HG02840 (cell line): Measurements from ENCODE around the gene UNC5A.

Experiments used
- ATAC-seq: cut with Tn5 transposase; IDR thresholded peaks from one replicate; pipeline ENCODE4 v1.9.1; 2021; ENCODE audit warnings: mild to moderate bottlenecking, moderate library complexity, moderate number of reproducible peaks; ENCODE audit not compliant: unreplicated experiment, low FRiP score

UNC5A gene

DNA sequence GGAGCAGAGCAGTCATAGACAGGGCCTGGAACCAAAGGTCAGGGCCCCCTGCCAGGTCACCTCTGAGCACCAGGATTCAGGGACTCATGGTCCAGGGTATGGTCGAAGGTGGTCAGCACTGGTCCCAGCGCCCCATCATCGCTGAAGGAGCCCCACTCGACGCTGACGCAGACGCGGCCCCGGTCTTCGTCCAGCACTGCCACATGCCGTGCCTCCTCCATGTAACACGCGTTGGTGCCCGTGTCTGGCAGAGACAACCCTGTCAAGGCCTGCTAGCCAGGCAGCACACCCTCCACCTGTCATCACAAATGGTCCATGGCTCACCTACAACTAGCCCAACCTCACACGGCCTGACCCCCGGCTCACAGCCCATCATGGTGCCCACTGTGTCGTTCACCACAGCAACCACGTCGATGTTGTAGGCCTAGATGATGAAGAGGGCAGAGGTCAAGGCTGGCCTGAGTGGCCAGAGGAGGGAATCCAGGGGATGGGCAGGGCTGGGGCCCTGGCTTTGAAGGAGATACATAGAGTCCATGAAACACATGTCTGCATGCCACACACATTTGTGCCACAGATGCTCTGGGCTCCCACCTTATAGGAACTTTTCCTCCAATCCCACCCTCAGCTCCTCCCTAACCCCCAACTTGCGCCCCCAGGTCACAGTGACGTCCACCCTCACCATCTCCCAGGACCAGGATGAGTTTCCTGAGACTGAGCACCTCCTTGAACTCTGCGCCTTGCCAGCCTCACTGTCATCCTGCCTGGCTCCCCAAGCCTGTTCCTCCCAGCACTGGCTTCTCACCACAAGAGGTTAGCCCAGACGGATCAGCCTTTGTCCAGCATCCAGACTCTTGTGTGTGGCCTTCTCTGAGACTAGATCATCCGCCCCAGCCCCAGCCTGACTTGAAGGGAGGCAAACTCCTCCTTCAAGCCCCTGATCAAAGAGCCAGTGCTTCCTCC is 79.2 kb downstream of the UNC5A start:
- no peak for ATAC-seq

DNA sequence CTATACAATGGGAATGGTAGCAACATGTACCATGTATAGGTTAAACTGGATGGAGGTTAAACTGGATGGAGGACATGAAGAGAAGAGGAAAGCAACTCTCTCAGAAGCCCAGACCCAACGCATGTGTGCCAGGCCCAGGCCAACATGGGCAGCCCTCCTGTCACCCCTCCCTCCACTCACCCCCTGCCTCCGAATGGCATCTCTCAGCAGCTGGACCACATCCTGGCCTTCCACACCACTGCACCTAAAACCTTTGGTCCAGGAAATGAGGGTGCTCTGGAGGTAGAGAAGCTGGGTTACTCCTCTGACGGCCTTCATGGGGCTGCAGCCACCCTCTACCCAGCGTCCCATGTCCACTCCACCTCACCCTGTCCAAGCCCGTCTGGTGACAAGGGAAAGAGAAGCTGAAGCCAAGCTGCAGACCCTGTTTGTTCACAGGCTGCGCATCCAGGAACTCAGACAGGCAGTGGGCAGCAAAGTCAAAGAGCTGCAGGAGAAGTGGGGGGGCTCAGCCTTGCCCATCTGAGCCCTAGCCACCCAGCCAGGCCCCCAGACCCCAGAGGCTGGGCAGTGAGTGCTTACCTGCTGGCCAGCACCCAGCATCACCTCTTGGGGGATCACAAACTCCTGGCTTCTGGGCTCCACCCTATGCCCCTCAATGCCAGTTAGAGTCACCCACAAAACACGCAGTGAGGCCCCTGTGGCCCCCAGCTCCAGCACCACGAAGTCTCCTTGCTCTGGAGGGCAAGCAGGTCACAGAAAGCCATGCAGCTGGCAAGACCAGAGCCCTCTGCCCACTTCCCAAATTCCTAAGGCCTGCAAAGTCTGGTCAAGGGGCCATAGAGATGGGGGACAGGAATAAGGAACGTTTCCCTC is 80.3 kb downstream of the UNC5A start:
- ATAC-seq = no peak

DNA sequence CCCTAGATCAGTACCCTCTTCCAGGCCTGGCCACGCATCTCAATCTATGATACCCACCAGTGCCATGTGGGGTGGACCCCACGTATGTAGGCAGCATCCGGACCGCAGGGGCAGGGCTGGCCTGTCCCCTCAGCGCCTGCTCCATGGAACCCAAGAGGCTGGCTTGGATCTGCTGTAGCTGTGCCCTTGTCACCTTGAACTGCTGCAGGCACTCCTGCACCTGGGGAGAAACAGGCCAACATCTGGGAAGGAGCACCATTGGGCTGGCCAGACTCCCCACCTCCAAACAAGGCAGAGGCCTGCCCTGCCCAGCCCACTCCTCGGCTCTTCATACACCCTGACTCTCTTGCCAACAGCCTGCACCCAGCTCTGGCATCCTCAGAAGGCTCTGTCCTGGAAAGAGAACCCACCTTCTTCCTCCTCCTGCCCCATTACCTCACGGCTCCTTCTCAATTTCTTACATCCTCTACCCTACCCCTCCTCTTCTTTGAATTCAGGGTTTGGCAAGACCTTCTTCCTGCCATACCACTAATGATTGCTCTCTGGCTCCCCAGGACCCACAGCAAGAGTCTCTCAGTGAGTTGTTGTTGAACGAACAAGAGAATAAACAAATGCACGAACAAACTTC is 81.1 kb downstream of the UNC5A start:
- ATAC-seq = no peak

DNA sequence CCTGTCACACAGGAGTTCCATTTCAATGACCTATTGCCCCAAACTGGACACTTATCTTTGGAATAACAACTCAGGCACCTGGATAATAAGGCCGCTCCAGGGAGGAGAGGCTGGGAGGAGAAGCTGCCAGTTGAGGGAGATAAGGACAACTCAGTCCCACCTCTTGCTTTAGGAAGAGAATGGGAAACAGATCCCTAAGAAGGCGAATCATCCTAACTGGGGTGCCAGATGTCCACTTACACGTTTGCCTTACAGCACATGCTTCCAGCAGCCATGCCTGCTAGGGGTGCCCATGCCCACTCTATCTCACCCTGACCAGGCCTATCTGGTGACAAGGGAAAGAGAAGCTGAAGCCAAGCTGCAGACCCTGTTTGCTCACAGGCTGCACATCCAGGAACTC is 82.3 kb downstream of the UNC5A start:
- no peak for ATAC-seq

DNA sequence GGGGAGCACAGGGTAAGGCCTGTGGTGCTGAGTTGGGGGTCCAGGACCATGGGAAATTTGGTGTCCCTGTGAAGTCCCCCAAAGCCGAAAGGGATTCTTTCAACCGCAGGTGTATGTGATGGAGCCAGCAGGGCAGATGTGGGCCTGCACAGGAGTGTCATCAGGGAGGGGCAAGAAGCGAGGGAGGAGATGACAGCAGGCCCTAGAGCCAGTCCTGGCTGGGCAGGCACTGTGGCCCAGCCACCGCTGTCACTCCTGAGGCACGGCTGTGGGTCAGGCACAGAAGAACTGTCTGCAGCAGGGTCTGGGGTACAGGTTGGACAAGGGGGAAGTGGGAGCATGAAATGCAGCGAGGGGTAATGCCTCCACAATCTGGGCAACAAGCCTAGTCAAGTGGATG is 83.9 kb downstream of the UNC5A start:
- ATAC-seq = no peak

DNA sequence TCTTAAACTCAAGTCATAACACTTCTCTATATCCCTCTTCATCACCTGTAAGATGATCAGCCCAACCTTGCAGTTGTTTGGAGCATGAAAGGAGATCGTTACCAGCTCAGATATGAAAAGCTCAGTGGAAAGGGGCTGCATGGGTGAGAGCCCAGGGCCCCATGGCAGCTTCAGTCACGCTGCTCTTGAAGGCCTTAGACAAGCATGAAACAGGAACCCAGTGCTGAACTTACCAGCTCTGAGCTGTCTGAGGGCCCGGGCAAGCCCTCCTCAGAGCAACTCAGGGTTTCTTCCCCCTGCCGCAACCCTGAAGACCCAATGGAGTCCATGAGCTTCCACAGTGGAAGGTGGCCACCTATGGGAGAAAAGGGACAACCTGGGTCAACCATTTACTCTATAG is 85.5 kb downstream of the UNC5A start:
- no peak for ATAC-seq

DNA sequence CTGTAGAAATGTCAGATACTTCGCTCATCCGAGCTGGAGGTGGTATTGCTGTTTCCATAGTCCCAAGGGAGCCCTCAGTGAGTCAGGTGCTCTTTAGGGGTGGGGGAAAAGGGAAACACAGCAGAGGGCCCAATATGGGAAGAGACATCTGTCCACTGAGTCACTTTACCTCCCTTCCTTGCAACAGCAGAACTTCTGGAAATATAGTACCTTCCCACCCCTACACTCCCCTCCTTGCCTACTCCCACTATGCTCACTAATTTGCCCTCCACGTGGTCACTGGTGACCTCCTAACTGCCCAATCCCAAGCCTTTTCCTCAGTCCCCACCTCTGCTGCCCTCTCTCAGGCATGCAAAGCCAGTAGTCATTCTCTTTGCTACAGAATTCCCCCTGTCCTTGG is 86.9 kb downstream of the UNC5A start:
- ATAC-seq = no peak

DNA sequence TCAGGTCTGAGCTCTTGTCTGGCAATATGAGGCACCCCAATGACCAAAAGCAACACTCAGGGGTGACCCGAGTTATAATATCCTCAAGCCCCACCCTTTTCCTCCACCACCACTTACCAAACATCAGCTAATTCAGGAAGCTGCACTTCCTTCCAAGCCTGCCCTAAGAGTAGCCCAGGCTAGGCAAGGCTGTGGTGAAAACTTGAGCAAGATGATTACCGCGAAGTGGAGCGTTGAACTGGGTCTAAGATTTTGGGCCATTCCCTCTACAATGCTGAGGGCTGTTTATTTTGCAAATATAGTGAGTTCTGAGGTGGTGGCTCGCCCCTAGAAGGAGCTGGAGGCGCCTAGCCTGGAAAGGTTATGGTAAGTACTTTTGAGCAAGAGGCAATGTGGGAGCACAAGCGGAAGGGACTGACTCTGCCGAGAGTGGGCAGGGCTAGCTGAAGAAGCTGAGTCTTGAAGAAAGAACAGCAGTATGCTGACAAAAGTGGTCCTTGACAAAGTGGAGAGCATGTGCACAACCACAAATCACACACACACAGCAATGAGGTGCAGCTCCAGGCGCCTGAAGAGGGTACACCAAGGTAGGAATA is 89.0 kb downstream of the UNC5A start, which contains the start of gene HK3:
Gene HK3, minus strand, starts transcription at position 51 of the 596 bp plus-strand sequence. CDS start 3,187 bp downstream, outside the sequence.
- no peak for ATAC-seq

DNA sequence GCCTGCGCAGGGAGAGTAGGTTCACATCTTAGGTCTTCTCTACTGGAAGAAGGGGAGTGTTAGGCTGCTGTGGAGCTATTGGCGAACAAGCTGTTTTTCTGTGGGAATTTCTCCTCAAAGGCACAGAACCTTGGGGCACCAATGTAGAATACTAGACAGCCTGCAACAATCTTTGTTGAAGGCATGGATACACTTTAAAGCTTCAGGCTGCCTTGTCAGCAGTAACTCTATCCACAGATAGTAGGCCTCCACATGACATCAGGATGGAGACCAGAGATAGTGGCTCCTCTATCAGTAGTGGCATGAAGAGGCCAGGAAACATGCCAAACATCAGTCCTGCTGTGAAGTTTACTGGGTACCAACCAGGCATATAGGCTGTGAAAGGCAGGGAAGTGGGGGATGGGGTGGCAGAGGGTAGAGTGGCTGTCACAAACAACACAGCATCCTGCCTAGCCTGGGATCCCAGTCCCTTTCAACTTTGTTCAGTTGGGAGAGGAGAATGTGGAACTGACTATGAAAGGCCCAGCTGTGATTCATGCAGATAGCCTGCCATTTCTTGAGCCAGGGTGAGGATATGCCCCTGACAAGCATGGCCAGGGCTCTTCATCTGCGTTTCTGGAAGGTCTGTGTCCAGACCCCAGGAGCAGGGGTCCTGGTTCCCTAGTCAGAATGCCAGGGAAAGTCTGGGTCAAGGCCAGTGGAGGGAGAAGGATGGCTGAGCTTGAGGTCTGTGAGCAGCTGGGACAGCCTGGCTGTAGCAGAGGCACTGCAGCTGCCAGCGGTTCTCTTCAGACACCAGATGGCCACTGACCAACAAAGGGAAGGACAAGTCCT is 89.8 kb downstream of the UNC5A start:
- ATAC-seq = no peak

DNA sequence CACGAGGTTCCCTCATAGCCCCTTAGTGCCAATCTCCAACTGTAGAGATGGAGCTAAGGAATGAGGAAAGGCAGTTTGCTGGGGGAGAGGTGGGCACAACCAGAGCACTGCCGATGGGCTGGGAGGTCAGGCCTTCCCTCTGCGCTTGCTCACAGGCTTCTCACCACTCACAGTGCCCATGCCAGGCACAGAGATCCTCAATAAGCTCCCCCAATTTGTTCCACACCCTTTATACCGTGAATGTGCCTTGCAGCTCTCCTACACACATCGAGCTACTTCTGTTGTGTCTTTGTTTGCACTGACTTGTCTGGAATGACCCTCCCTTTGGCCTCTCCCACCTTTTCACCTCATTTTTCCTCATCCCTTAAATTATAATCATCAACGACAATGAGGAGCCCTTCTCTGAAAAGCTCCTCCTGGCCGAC is 90.4 kb downstream of the UNC5A start:
- ATAC-seq = no peak

DNA sequence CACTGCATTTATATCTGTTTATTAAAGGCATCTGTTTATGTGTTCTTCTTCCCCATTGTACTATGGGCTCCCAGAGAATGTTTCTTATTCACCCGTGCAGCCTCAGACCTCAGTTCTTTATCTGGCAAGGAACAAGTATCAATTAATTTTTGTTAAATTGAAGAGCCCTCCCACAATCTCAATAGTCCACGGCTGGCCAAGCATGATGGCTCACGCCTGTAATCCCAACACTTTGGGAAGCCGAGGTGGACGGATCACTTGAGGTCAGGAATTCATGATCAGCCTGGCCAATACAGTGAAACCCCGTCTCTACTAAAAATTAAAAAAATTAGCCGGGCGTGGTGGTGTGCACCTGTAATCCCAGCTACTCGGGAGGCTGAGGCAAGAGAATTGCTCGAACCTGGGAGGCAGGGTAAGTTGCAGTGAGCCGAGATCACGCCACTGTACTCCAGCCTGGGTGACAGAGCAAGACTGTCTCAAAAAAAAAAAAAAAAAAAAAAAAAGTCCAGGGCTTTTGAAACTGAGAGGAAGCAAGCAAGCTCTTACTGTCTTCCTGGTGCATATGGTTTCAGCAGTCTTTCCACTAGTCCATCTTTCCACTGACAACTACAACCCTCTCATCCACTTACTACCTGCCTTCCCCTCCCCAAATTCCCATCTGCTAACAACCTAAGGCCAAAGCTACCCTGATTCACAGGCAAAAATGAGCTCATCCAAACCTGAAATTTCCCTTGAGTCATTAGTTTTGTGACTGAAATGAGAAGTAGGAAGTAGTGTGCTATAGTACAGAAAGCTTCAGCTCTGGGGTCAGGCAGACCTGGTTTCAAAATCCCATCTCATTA is 91.1 kb downstream of the UNC5A start:
- ATAC-seq = no peak

DNA sequence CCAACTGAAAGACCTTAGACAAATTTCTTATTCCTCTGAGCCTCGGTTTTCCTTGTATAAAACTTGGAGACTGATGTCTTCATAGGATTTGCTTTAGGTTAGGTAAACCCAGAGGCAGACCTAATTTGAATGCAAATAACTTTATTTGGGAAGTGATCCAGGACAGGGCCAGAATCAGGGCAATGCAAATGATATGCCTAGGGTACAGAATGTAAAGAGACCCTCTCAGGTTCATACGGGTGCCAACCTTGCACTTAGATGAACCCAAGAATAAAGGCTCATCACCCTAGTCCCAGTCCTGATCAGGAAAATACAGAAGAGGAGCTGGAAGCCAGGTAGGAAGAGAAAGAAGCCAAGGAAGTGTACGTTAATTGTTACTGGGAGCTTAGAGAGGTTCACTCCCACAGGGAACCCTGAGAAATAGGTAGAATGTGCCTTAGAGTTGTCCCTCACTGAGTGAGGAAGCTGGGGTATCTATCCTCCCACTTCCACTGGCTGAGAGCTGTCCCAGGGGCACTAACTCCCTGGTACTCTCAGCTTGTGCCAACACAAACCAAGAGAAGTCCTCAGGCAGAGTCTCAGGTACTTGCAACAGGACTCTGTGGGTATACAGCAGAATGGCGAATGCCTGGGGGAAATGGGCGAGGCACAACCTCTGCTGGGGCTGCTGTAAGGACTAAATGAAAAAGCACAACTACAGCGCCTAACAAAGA is 91.9 kb downstream of the UNC5A start:
- no peak for ATAC-seq

DNA sequence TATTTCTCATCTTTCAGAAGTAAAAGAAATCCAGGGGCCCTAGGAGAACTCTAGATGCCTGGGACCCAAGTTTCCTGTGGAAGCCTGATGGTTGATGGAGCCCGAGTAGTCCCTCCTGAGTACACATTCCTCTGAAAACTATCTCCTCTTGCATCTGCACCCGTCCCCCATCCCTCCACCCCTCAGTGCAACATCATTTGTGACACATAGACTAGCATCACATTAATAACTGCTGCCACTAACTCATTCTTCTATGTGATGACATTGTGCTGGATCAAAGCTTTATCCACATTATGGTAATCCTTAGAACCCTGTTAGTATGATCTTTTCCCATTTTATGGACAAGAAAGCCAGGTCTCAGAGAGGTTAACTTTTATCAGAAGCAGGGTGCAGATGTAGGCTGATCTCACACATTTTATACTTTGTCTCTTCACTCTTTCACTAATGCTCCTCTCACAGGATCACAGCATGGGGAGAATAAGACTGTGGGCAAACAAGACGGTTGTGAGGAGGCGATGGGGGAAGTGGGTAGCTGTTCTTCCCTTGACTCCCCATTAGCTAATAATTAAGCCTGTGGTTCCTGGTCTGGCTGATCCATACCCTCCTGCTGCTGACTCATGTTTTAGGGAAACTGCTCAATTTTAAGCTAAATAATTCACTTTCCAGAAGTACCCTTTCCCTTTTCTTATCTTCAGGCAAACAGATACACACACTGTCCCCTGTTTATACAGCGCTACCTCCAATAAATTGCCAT is 92.7 kb downstream of the UNC5A start:
- no peak for ATAC-seq

DNA sequence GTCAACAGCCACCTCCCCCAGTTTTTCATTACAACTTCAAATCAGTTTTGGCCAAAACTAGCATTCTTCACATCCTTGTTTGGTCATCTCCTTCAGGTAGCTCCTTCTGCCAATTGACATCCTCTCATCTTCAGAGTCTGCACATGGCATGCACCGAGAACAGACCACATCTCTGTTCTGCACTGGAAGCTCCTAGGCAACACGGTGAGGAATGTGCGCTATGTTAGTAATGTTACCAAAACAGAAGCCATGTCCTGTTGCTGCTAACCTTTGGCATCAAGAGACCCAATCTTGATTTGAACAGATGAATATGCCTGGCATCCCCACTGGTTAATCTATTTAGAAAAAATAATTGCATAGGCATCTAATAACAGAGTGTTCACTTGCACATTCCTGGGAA is 93.9 kb downstream of the UNC5A start:
- no peak for ATAC-seq

DNA sequence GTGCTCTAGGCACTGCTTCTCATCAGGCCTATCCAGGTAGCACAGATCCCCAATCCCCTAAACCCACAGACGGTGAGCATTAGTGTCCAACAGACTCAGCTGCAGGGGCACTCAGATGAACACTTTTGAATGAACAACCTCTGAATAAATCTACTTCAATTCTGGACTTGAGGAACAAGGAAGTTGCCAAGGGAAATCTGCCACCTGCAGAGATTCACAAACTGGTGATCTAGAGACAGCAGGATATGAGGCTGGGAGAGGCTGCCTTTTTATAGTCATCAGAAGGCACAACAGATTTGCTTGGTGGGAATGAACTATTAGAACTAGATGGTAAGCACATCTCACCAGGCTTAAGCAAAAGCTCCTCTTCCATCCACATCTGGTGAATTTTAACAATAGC is 95.8 kb downstream of the UNC5A start:
- ATAC-seq = no peak

DNA sequence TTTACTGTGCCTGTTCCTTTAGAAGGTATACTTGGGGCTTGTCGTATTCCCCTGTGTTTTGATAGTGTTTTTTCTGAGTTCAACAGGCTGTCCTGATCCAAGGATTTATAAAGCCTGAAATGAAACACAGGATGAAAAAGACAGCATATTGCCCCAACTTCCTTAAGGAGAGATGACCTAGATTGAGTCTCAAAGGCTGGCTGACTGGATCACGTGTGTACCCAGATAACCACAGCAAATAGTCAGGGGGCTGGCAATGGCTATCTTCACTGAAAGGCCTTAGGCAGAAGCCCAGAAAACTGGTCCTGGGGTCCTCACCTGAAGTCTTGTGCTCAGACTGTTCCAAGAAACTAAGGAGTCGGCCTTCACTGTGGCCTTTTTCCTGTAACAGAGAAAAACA is 96.4 kb downstream of the UNC5A start:
- ATAC-seq = no peak

DNA sequence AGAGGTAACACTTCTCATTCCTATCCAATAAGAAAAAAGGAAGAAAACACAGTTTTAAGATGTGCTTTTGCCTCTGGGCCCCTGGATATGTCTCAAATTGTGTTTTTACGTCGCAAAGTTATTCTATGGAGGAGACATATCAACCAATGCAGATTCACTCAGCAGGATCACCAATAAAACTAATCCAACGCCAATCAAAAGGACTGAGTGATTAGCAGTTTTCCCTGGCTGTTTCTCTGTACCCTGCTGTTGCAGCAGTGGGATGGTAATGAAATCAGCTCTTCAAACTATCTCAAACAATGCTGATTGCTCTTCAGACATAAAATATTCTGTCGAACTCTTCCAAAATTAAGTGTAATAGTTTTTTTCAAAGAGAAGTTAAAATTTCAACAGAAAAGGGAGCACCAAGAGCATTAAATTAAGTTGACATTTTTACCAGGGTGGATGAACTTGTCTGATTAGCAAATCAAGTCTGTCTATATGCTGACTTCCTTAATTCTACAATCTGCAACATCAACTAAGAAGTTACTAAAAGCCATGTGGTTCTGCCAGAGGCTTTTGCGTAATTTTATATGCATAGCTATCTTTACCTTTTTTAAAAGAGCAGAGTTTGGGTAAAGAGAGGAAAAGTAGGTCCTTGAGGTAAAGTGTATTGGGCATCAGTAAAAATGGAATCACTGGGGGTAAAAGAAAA is 98.5 kb downstream of the UNC5A start:
- no peak for ATAC-seq
